GM08714 (cell line): ENCODE data around the gene LSM8.
"Not testable (repeated sequence)": the region's sequence is repeated elsewhere in the genome, so short reads cannot be mapped to it uniquely, and the experiment has no call there.

Experiments
- H3K4me3 ChIP-seq: fragments of 200-500 bp; sonication (Bioruptor generic); 2 replicates; pipeline ENCODE4 v1.5.1; 2014; ENCODE audit warnings: mild to moderate bottlenecking, low read length, inconsistent platforms
- ZNF274 ChIP-seq: IDR thresholded peaks from 2 replicates; pipeline ENCODE4 v1.6.1; 2012; ENCODE audit warnings: mild to moderate bottlenecking, low read depth, low read length

LSM8 gene

GRCh38 chr7:118232837-118233236 lies 48.9 kb downstream of the LSM8 start:
- TF ChIP-seq ZNF274, result no peak
- H3K4me3 ChIP-seq, result no peak overlapping the region

- H3K4me3 ChIP-seq, result no peak overlapping the region
- TF ChIP-seq ZNF274, result no peak
These were observed 49.8 kb downstream of the LSM8 start for GRCh38 chr7:118233799-118234198.

GRCh38 chr7:118239014-118239413 lies 55.0 kb downstream of the LSM8 start:
- no peak overlapping the region for H3K4me3 ChIP-seq
- TF ChIP-seq ZNF274, result no peak

GRCh38 chr7:118240320-118240719 lies 56.4 kb downstream of the LSM8 start:
- H3K4me3 ChIP-seq, result not testable (repeated sequence)
